A204.1 (cell line): ENCODE measurements around the gene NSRP1.
"Not testable (repeated sequence)": the region's sequence is repeated elsewhere in the genome, so short reads cannot be mapped to it uniquely, and the experiment has no call there.

Experiments
- FAIRE-seq: peaks from 2 replicates; lab custom pipeline; 2012; peaks lifted over from hg19 to GRCh38; lab: Jason Lieb, UNC

NSRP1 gene, protein sequence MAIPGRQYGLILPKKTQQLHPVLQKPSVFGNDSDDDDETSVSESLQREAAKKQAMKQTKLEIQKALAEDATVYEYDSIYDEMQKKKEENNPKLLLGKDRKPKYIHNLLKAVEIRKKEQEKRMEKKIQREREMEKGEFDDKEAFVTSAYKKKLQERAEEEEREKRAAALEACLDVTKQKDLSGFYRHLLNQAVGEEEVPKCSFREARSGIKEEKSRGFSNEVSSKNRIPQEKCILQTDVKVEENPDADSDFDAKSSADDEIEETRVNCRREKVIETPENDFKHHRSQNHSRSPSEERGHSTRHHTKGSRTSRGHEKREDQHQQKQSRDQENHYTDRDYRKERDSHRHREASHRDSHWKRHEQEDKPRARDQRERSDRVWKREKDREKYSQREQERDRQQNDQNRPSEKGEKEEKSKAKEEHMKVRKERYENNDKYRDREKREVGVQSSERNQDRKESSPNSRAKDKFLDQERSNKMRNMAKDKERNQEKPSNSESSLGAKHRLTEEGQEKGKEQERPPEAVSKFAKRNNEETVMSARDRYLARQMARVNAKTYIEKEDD

DNA sequence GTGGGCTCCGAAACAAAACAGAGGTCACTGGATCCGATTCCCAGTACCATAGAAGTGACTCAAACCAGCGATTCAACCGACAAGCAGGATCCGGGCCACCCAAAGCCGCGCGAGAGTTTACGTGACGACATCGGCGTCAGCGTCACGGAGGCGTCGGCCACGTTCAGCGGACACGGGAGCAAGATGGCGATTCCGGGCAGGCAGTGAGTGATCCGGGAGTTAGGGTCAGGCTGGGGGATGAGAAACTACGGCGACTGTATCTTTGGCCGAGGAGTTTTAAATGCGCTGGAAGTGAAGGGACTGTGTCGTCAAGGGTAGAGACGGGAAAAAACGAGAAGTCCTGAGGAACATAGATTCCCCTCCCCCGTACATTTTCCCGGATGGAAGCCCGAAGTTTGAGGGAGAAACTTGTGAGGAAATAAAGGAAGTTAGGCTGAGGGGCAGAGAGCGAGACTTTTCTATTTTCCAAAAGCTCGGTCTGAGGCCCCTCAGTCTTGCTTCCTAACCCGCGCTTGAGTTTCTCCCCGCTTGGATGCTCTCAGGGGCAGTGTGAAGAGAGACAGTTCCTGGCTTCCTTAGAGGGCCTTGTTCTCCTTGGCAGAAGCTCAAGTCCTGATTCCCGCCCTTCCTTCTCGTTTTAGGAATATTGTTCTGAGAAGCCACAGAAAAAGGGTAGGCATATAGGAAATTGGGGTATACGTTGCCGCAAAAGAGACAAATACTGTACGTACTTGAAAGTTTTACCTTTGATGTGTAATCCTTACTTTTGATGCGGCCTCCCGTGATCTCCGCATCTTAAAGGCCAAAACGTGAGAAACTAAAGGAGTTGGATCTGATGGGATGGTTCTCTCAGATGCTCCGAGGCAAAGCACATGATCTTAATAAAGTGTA, at the start of gene NSRP1:
NSRP1 (plus strand) TSS at position 156 of the 891 bp plus-strand sequence; CDS start at position 184, 28 bp downstream.
- FAIRE-seq, result peak; percentile 97

GRCh38 chr17:30068465-30068864, 48.2 kb upstream of the NSRP1 start:
- FAIRE-seq, result no peak

GRCh38 chr17:30074254-30074653, 42.4 kb upstream of the NSRP1 start:
- no peak for FAIRE-seq

GRCh38 chr17:30074730-30075129, 41.9 kb upstream of the NSRP1 start:
- FAIRE-seq, result no peak

DNA sequence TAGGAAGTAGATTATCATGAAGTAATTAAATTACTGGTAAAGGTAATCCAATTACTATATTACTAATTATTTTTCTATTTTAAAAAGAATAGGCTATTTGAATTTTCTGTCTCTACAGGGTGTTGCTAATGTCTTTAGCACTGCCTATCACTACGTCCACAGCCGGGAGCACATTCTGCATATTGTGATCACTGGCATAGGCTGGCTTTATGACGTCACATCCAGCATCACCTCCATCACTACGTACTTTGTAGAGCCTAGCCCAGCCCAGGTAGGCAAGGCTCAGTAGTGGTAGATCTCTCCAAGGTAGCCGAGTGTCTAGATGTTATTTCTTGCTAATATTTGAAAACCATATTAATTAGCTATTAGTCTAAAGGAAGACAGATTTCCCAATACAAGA, 33.8 kb upstream of the NSRP1 start:
- no peak for FAIRE-seq

- no peak for FAIRE-seq
Observed at GRCh38 chr17:30084788-30085187, 31.8 kb upstream of the NSRP1 start.

GRCh38 chr17:30086896-30087295, 29.7 kb upstream of the NSRP1 start:
- FAIRE-seq, result no peak

- not testable (repeated sequence) for FAIRE-seq
Observed at GRCh38 chr17:30087431-30087830, 29.2 kb upstream of the NSRP1 start.

DNA sequence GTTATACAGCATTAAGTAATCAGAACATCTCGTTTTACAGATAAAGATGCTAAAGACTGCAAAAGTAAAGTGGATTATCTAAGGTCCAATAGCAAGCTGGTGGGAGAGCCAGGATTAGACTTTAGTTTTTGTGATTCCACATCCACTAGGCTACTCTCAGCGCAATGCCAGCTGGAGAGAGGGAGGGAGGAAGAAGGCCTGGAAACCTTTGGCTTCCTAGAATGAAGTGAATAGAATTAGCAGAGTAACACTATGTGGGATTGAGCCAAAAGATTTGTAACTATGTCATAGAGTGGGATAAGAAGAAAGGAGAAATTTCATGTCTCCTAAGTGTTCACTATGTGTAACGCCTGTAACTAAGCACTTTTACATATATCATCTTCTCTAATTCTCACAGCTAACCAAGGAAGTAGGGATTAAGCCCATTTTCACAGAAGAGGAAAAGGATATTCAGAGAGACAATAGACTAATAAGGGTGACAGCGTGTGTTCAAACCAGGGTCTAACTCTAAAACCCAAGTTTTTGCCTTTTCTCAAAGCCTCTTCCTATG, 25.4 kb upstream of the NSRP1 start:
- no peak for FAIRE-seq

GRCh38 chr17:30091771-30092170, 24.8 kb upstream of the NSRP1 start:
- no peak for FAIRE-seq

- no peak for FAIRE-seq
Observed at GRCh38 chr17:30092886-30093285, 23.7 kb upstream of the NSRP1 start.

DNA sequence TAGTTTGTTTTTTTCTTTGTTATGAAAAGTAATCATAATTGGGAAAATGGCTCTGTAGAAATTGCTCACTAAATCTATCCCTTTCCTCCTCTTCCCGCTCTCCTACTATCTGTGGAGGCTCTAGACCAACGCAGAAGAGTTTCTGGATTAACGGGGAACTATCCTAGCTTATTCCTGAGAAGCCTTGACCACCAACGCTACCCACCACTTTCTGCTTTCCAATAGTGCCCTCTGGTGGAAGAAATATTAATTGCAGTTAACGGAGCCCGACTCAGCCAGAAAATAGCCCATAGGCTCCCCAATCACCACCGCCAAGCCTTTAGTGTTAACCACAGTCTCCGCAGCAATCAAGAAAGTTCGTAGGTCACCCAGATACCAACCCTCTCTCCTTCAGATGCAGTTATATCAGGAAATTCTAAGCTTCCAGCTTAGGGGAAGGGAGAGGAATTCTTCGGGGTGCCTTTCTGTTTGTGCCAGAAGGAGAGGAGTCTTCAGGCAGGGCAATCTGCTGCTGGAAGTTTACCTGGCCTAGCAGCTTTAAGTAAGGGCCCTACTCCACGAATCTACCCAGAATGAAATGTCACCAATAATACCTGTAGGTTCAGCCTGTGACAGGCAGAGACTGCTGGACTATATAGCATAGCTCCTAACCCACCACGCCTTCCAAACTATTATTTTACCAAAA, 23.0 kb upstream of the NSRP1 start:
- peak; percentile 90 for FAIRE-seq

- FAIRE-seq, result peak; percentile 91
Observed at GRCh38 chr17:30095507-30096244, 20.9 kb upstream of the NSRP1 start.

- no peak for FAIRE-seq
Observed at GRCh38 chr17:30101686-30102390, 14.8 kb upstream of the NSRP1 start.

DNA sequence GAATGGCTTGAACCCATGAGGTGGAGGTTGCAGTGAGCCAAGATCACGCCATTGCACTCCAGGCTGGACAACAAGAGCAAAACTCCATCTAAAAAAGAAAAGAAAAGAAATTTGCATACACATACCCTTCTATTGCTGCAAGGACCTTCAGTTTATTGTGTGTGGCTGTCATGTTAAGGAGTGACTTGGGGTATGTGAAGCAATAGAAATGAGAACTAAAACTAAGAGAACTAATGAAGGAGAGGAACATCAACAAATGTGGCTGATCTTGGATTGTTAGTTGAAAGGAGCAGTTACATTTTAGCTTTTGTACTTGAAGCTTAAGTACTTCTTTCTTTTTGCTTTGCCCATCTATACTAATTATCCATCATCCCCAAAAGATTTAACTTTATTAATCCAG, 12.7 kb upstream of the NSRP1 start:
- FAIRE-seq, result no peak

GRCh38 chr17:30104575-30105339, 11.9 kb upstream of the NSRP1 start:
- peak; percentile 89 for FAIRE-seq

GRCh38 chr17:30112794-30113193, 3.8 kb upstream of the NSRP1 start:
- FAIRE-seq, result no peak

- FAIRE-seq, result no peak
Observed at GRCh38 chr17:30113213-30113612, 3.4 kb upstream of the NSRP1 start.

DNA sequence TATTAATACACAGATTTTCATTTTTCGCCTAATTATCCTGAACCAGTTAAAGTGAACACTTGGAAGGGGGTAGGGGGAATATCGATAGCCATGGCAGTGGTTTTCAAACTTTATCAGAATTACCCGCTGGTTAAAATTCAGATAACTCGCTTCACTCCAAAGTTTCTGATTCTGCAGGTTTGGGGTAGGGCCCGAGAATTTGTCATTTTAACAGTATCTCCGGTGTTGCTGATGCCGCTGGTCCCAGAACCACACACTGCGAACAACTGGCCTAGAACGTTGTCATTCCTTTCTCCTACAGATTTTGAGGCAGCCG, 313 bp upstream of the NSRP1 start:
- no peak for FAIRE-seq

DNA sequence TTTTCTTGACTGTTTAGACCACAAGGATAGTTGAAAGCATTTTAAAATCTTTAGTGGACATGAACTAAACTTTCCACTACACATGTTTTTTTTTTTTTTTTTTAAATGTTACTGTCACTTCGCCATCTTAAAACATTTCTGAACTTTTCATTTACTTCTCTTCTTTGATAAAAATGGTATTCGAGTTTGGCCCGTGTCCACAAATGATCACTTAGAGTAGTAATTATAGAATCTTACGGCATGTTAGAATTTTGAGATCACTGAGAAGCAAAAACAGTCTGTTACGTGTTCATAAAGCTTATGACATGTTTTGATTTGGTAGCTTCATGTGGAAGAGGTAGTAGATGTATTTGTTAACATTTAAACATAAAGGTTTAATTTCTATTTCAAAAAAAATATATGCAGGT, 1.1 kb downstream of the NSRP1 start:
- FAIRE-seq, result no peak
